ENCODE measurements around the gene RMC1.

- TF ChIP-seq SIN3A (IDR thresholded peaks at IDR 0.05; ENCODE audit: borderline replicate concordance, insufficient read depth, low read length): no peak
- no peak for TF ChIP-seq REST (IDR thresholded peaks at IDR 0.05; ENCODE audit: insufficient read depth in 1 of 2, low read depth in 2 of 2, low read length in 2 of 2)
These were observed 15.4 kb upstream of the RMC1 start for GRCh38 chr18:23487738-23488570.
